Progenitor cell of endocrine pancreas (in vitro differentiated cells): ENCODE data around the gene CPNE6. TPM values are rescaled to one million over a fixed set of nuclear protein-coding genes. Genes with fewer than 3 reads are reported as not detected.

Experiments
- DNase-seq: peaks from one replicate; pipeline ENCODE4 v3.0.0; 2021; ENCODE audit warnings: low spot score; ENCODE audit not compliant: unreplicated experiment
- H3K27ac Mint-ChIP-seq: 2 replicates; pipeline ENCODE4 v1.8.0; 2021; ENCODE audit warnings: mild to moderate bottlenecking, moderate library complexity, mixed read lengths
- H3K27me3 Mint-ChIP-seq: 2 replicates; pipeline ENCODE4 v1.8.0; 2021; ENCODE audit warnings: mixed read lengths
- H3K36me3 Mint-ChIP-seq: 2 replicates; pipeline ENCODE4 v1.8.0; 2022; ENCODE audit warnings: mixed read lengths; ENCODE audit not compliant: insufficient read depth
- H3K4me1 Mint-ChIP-seq: 2 replicates; pipeline ENCODE4 v1.8.0; 2021; ENCODE audit warnings: low read depth, mixed read lengths
- H3K4me3 Mint-ChIP-seq: 2 replicates; pipeline ENCODE4 v1.8.0; 2021; ENCODE audit warnings: low read depth, mild to moderate bottlenecking, moderate library complexity, mixed read lengths
- H3K9me3 Mint-ChIP-seq: 2 replicates; pipeline ENCODE4 v1.8.0; 2021; ENCODE audit warnings: low read depth, mixed read lengths
- total RNA-seq: library from RNA; stranded (reverse); gene quantifications from 2 replicates; pipeline ENCODE4 v1.2.1, GENCODE V29; 2021
- TF ChIP-seq, protein P1 (sequence below): fragments of 200-600 bp; sonication (generic); IDR thresholded peaks from one replicate; pipeline ENCODE4 v1.5.0; 2021; ENCODE audit warnings: antibody characterized with exemption, mild to moderate bottlenecking; ENCODE audit not compliant: unreplicated experiment

CPNE6 gene
- total RNA-seq, 1 donor from 2014 or later: not detected

DNA sequence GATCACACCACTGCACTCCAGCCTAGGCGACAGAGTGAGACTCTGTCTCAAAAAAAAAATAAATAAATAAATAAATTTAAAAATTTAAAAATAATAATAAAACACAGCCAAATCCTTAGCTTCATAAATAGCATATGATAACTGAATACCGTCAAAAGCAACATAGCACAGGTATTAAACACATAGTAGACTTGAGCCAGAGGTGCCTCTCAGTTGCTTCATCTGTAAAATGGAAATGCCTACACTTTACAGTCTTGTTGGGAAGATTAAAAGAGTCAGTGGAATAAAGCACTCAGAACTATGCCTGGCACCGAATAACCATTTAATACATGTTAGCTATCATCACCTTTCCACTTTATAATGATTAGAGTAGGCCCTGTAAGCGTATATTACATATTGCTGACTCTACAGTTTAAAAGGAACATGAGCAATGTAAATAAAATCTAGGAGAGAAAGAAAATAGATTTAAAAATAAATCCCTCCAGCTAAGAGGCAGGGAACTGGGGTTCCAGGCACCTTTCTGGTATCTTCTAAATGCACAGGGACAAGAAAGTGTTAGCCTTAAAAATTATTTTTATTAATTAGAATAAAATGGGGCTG is 35.4 kb downstream of the CPNE6 start:
- H3K27me3 Mint-ChIP-seq: no peaks in the 10 kb centered on the region
- TF ChIP-seq, protein P1, sequence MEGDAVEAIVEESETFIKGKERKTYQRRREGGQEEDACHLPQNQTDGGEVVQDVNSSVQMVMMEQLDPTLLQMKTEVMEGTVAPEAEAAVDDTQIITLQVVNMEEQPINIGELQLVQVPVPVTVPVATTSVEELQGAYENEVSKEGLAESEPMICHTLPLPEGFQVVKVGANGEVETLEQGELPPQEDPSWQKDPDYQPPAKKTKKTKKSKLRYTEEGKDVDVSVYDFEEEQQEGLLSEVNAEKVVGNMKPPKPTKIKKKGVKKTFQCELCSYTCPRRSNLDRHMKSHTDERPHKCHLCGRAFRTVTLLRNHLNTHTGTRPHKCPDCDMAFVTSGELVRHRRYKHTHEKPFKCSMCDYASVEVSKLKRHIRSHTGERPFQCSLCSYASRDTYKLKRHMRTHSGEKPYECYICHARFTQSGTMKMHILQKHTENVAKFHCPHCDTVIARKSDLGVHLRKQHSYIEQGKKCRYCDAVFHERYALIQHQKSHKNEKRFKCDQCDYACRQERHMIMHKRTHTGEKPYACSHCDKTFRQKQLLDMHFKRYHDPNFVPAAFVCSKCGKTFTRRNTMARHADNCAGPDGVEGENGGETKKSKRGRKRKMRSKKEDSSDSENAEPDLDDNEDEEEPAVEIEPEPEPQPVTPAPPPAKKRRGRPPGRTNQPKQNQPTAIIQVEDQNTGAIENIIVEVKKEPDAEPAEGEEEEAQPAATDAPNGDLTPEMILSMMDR: no peak
- peaks cover 18% of the 10 kb centered on the region for H3K36me3 Mint-ChIP-seq
- H3K27ac Mint-ChIP-seq: no peak overlapping the region
- peaks cover 8% of the 10 kb centered on the region for H3K9me3 Mint-ChIP-seq
- DNase-seq: no peak
- peaks cover 1% of the 10 kb centered on the region for H3K4me1 Mint-ChIP-seq
- H3K4me3 Mint-ChIP-seq: no peak overlapping the region

DNA sequence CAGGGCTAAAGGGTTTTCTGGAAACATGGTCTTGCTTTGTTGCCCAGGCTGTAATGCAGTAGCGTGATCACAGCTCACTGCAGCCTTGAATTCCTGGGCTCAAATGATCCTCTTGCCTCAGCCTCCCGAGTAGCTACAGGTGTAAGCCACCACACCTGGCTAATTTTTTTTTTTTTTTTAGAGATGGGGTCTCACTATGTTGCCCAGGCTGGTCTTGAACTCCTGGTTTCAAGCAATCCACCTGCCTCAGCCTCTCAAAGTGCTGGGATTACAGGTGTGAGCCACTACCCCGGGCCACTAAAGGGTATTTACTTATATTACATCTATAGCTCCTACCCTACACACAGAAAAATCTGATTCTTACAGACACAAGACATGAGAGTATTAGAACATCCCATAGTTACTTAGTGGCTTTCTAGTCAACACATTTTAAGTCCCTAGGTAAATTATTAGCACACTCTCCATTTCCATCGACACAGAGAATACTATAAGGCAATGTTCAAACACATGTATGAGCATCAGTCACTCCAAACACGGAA is 37.0 kb downstream of the CPNE6 start:
- H3K9me3 Mint-ChIP-seq: peaks cover 8% of the 10 kb centered on the region

DNA sequence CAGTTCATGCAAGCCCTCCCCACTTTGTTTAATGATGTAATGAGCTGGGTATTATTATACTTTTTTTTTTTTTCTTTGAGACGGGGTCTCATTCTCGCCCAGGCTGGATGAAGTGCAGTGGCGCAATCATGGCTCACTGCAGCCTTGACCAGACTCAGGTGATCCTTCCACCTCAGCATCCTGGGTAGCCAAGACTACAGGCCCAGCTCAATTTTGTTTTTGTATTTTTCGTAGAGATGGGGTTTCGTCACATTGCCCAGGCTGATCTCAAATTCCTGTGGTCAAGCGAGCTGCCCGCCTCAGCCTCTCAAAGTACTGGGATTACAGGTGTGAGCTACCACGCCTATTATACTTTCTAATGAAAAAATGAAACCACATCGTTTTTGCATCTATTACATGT is 38.7 kb downstream of the CPNE6 start:
- no peaks in the 10 kb centered on the region for H3K27me3 Mint-ChIP-seq
- TF ChIP-seq, protein P1: no peak
- no peak overlapping the region for H3K4me3 Mint-ChIP-seq
- H3K27ac Mint-ChIP-seq: no peak overlapping the region
- H3K9me3 Mint-ChIP-seq: peaks cover 2% of the 10 kb centered on the region
- H3K4me1 Mint-ChIP-seq: peaks cover 1% of the 10 kb centered on the region
- peaks cover 2% of the 10 kb centered on the region for H3K36me3 Mint-ChIP-seq
- DNase-seq: no peak

More for the DNA sequence above, 37.0 kb downstream of the CPNE6 start:
- peaks cover 15% of the 10 kb centered on the region for H3K36me3 Mint-ChIP-seq
- no peak overlapping the region for H3K27ac Mint-ChIP-seq
- H3K27me3 Mint-ChIP-seq: no peaks in the 10 kb centered on the region
- H3K4me3 Mint-ChIP-seq: no peak overlapping the region
- TF ChIP-seq, protein P1: no peak
- DNase-seq: no peak
- H3K4me1 Mint-ChIP-seq: peaks cover 1% of the 10 kb centered on the region

DNA sequence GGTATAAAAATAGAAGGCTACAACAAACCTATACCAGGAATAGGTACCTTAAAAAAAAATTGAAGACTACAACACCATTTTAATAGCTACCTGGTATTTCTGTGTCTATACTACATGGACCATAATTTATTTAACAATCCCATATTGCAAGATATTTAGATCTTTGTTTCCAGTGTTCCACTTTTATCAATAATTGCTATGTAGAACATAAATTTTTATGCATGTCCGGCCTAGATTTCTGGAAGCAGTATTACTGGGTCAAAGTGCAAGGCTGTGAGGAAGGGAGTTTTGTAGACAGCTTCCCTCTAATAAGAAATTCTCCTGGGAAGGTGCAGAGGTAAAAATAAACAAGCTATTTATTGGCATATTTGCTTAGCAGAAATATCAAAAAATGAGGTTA is 39.2 kb downstream of the CPNE6 start:
- H3K9me3 Mint-ChIP-seq: no peaks in the 10 kb centered on the region
- H3K27ac Mint-ChIP-seq: no peak overlapping the region
- no peaks in the 10 kb centered on the region for H3K27me3 Mint-ChIP-seq
- TF ChIP-seq, protein P1: no peak
- H3K36me3 Mint-ChIP-seq: no peaks in the 10 kb centered on the region
- peaks cover 5% of the 10 kb centered on the region for H3K4me1 Mint-ChIP-seq
- H3K4me3 Mint-ChIP-seq: no peak overlapping the region
- no peak for DNase-seq

DNA sequence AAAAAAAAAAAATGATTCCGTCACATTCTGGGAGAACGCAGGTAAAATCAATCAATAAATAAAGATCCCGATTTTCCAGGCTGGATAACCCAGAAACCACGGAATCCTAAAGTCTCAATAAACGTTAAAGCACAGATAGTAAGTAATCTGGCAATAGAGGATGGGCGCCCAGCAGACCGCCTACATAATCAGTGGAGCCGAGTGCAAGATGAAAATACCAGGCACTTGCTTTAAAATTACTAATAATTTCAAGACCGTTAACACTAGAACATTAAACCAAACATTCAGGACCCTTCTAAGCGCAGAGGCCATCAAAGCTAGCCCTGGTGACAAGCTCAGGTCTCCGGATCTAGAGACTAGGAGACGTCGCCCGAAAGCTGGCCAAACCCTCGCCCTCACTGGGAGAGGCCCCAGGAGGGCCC is 42.0 kb downstream of the CPNE6 start:
- H3K4me1 Mint-ChIP-seq: peaks cover 18% of the 10 kb centered on the region
- H3K27ac Mint-ChIP-seq: peak overlapping the region; percentile 99
- peak overlapping the region; percentile 89 for H3K4me3 Mint-ChIP-seq
- no peak for DNase-seq
- peaks cover 4% of the 10 kb centered on the region for H3K36me3 Mint-ChIP-seq
- H3K27me3 Mint-ChIP-seq: no peaks in the 10 kb centered on the region
- TF ChIP-seq, protein P1: no peak
- H3K9me3 Mint-ChIP-seq: no peaks in the 10 kb centered on the region
